SK-N-SH (cell line): ENCODE measurements around the gene RPS17.

Source experiments
- EP300 ChIP-seq, 2 experiments: IDR thresholded peaks; 2 replicates each; pipeline versions ENCODE4 v1.4.0 to v1.6.1; 2012; ENCODE audit warnings: borderline replicate concordance in 1 of 2, low read depth in 1 of 2, low read length in 1 of 2
- GABPA ChIP-seq: IDR thresholded peaks from 2 replicates; pipeline ENCODE4 v1.4.0; 2012; ENCODE audit warnings: low read depth, mild to moderate bottlenecking
- POLR2AphosphoS5 ChIP-seq: IDR thresholded peaks from 2 replicates; pipeline ENCODE4 v1.6.1; 2012; ENCODE audit warnings: low read depth, low read length
- RAD21 ChIP-seq: IDR thresholded peaks from 2 replicates; pipeline ENCODE4 v1.6.1; 2012; ENCODE audit warnings: mild to moderate bottlenecking, low read length
- RXRA ChIP-seq: IDR thresholded peaks from 2 replicates; pipeline ENCODE4 v1.4.0; 2012; ENCODE audit warnings: low read depth, mild to moderate bottlenecking, borderline replicate concordance
- SMC3 ChIP-seq: IDR thresholded peaks from 2 replicates; pipeline ENCODE4 v1.6.1; 2012; ENCODE audit warnings: low read depth, low read length, improper control_type of control experiment
- TEAD4 ChIP-seq: IDR thresholded peaks from 2 replicates; pipeline ENCODE4 v1.4.0; 2012; ENCODE audit warnings: mild to moderate bottlenecking, borderline replicate concordance; ENCODE audit not compliant: insufficient read depth
- YY1 ChIP-seq: IDR thresholded peaks from 2 replicates; pipeline ENCODE4 v1.4.0; 2012; ENCODE audit warnings: low read depth, mild to moderate bottlenecking
- TF ChIP-seq, protein P1 (sequence below): fragments of 200-600 bp; sonication (generic); IDR thresholded peaks from 2 replicates; pipeline ENCODE4 v1.6.1; 2017; ENCODE audit warnings: antibody characterized with exemption, mild to moderate bottlenecking, moderate library complexity
- TF ChIP-seq, protein P2 (sequence below): IDR thresholded peaks from 2 replicates; pipeline ENCODE4 v1.6.1; 2012; ENCODE audit warnings: mild to moderate bottlenecking, low read depth, low read length, moderate library complexity
- TF ChIP-seq, protein P3 (sequence below): IDR thresholded peaks from 2 replicates; pipeline ENCODE4 v1.4.0; 2012; ENCODE audit warnings: low read depth, borderline replicate concordance

DNA sequence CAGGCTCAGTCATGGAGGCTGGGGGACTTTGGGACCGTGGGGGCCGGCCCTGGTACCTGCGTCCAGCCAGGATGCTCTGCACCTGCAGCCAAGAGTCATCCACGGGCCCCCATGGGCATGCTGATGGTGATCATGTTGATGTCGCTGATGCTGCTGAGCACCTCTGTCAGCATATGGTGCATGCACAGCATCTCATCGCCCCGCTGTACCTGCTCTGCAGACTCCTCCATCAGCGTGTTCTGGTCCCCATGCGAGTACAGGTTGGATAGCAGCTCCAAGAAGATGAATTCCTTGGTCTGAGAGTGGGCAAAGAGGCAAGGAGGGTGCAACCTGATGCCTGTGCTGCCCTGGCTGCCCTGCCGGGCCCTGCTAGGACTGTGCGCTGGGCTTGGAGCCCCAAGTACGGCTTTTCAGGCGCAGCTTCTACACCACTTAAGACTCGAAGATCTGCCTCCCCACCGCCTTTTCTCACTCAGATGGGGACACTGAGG lies 7.2 kb downstream of the RPS17 start:
- no peak for TF ChIP-seq POLR2AphosphoS5
- no peak for TF ChIP-seq RAD21
- no peak for TF ChIP-seq RXRA
- TF ChIP-seq GABPA, result no peak
- no peak for TF ChIP-seq SMC3
- TF ChIP-seq, protein P1, sequence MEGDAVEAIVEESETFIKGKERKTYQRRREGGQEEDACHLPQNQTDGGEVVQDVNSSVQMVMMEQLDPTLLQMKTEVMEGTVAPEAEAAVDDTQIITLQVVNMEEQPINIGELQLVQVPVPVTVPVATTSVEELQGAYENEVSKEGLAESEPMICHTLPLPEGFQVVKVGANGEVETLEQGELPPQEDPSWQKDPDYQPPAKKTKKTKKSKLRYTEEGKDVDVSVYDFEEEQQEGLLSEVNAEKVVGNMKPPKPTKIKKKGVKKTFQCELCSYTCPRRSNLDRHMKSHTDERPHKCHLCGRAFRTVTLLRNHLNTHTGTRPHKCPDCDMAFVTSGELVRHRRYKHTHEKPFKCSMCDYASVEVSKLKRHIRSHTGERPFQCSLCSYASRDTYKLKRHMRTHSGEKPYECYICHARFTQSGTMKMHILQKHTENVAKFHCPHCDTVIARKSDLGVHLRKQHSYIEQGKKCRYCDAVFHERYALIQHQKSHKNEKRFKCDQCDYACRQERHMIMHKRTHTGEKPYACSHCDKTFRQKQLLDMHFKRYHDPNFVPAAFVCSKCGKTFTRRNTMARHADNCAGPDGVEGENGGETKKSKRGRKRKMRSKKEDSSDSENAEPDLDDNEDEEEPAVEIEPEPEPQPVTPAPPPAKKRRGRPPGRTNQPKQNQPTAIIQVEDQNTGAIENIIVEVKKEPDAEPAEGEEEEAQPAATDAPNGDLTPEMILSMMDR, result no peak
- TF ChIP-seq, protein P2, sequence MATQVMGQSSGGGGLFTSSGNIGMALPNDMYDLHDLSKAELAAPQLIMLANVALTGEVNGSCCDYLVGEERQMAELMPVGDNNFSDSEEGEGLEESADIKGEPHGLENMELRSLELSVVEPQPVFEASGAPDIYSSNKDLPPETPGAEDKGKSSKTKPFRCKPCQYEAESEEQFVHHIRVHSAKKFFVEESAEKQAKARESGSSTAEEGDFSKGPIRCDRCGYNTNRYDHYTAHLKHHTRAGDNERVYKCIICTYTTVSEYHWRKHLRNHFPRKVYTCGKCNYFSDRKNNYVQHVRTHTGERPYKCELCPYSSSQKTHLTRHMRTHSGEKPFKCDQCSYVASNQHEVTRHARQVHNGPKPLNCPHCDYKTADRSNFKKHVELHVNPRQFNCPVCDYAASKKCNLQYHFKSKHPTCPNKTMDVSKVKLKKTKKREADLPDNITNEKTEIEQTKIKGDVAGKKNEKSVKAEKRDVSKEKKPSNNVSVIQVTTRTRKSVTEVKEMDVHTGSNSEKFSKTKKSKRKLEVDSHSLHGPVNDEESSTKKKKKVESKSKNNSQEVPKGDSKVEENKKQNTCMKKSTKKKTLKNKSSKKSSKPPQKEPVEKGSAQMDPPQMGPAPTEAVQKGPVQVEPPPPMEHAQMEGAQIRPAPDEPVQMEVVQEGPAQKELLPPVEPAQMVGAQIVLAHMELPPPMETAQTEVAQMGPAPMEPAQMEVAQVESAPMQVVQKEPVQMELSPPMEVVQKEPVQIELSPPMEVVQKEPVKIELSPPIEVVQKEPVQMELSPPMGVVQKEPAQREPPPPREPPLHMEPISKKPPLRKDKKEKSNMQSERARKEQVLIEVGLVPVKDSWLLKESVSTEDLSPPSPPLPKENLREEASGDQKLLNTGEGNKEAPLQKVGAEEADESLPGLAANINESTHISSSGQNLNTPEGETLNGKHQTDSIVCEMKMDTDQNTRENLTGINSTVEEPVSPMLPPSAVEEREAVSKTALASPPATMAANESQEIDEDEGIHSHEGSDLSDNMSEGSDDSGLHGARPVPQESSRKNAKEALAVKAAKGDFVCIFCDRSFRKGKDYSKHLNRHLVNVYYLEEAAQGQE, result no peak
- TF ChIP-seq EP300 (IDR thresholded peaks at IDR 0.05; ENCODE audit: borderline replicate concordance in 1 of 2, low read depth in 1 of 2, low read length in 1 of 2), result no peak
- TF ChIP-seq, protein P3, sequence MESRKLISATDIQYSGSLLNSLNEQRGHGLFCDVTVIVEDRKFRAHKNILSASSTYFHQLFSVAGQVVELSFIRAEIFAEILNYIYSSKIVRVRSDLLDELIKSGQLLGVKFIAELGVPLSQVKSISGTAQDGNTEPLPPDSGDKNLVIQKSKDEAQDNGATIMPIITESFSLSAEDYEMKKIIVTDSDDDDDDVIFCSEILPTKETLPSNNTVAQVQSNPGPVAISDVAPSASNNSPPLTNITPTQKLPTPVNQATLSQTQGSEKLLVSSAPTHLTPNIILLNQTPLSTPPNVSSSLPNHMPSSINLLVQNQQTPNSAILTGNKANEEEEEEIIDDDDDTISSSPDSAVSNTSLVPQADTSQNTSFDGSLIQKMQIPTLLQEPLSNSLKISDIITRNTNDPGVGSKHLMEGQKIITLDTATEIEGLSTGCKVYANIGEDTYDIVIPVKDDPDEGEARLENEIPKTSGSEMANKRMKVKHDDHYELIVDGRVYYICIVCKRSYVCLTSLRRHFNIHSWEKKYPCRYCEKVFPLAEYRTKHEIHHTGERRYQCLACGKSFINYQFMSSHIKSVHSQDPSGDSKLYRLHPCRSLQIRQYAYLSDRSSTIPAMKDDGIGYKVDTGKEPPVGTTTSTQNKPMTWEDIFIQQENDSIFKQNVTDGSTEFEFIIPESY, result no peak
- TF ChIP-seq YY1, result no peak
- no peak for TF ChIP-seq TEAD4
